BLaER1 (cell line): ENCODE measurements around the gene SAE1.
A peak's percentile ranks its signal among the peaks of the same experiment; 100 is the strongest.

ENCODE experiments used
- H3K27ac ChIP-seq: shearing (Covaris generic); formaldehyde crosslinking; 2 replicates; pipeline ENCODE4 v1.8.1; 2022
- H3K27me3 ChIP-seq: shearing (Covaris generic); formaldehyde crosslinking; 2 replicates; pipeline ENCODE4 v1.8.1; 2022
- H3K36me3 ChIP-seq: shearing (Covaris generic); formaldehyde crosslinking; 2 replicates; pipeline ENCODE4 v1.8.1; 2022
- H3K4me1 ChIP-seq: shearing (Covaris generic); formaldehyde crosslinking; 2 replicates; pipeline ENCODE4 v1.8.1; 2022
- H3K4me2 ChIP-seq: shearing (Covaris generic); formaldehyde crosslinking; 2 replicates; pipeline ENCODE4 v1.8.1; 2022
- H3K4me3 ChIP-seq: shearing (Covaris generic); formaldehyde crosslinking; 2 replicates; pipeline ENCODE4 v1.8.1; 2022
- H3K9ac ChIP-seq: shearing (Covaris generic); formaldehyde crosslinking; 2 replicates; pipeline ENCODE4 v1.8.1; 2022
- H3K9me3 ChIP-seq: shearing (Covaris generic); formaldehyde crosslinking; 2 replicates; pipeline ENCODE4 v1.8.1; 2022
- H4K20me1 ChIP-seq: shearing (Covaris generic); formaldehyde crosslinking; 2 replicates; pipeline ENCODE4 v1.8.1; 2022
- Cebpa-rat ChIP-seq: shearing (Covaris generic); IDR thresholded peaks from 2 replicates; pipeline ENCODE4 v1.8.1; 2022

Gene SAE1

GRCh38 chr19:47142779-47143178 is 12.1 kb downstream of the SAE1 start:
- Histone ChIP-seq H3K4me2 (no peak overlapping the region), H3K9me3 (no peaks in the 10 kb centered on the region), H3K36me3 (peaks cover 96% of the 10 kb centered on the region), H3K27ac (no peak overlapping the region), H3K4me3 (no peak overlapping the region), H3K9ac (no peak overlapping the region), H4K20me1 (peaks cover 100% of the 10 kb centered on the region), H3K4me1 (peaks cover 37% of the 10 kb centered on the region), H3K27me3 (no peaks in the 10 kb centered on the region)
- no peak for TF ChIP-seq Cebpa-rat

DNA sequence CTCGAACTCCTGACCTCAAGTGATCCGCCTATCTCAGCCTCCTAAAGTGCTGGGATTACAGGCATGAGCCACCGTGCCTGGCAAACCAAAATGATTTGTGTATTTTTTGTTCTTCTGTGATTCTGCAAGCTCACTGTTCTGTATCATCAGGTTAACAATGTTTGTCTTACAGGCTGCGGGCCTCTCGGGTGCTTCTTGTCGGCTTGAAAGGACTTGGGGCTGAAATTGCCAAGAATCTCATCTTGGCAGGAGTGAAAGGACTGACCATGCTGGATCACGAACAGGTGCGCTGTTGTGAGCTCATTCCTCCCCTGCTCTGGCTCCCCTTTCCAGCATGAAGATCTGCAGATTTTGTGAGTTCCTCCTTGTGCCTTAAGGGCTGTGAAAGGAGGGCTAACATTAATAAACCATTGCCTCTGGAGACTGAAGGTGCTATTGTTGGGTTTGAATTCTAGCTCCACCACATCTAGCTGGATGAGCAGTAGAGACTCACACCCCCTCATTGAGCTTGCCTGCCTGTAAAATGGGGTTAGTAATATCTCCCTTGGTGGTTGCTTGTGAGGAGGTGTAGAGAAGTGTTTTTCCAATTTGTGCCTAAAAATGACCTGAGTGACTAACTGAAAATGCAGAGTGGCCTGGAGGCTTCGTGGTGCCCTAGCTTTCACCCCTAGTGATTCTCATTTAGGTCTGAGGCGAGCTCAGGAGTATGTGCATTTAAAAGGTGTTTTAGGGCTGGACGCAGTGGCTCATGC is 12.9 kb downstream of the SAE1 start:
- no peaks in the 10 kb centered on the region for H3K27me3 ChIP-seq
- no peak overlapping the region for H3K27ac ChIP-seq
- peaks cover 37% of the 10 kb centered on the region for H3K4me1 ChIP-seq
- peaks cover 100% of the 10 kb centered on the region for H4K20me1 ChIP-seq
- no peak overlapping the region for H3K4me2 ChIP-seq
- H3K9ac ChIP-seq: no peak overlapping the region
- no peak overlapping the region for H3K4me3 ChIP-seq
- TF ChIP-seq Cebpa-rat: no peak
- H3K36me3 ChIP-seq: peaks cover 96% of the 10 kb centered on the region
- no peaks in the 10 kb centered on the region for H3K9me3 ChIP-seq

DNA sequence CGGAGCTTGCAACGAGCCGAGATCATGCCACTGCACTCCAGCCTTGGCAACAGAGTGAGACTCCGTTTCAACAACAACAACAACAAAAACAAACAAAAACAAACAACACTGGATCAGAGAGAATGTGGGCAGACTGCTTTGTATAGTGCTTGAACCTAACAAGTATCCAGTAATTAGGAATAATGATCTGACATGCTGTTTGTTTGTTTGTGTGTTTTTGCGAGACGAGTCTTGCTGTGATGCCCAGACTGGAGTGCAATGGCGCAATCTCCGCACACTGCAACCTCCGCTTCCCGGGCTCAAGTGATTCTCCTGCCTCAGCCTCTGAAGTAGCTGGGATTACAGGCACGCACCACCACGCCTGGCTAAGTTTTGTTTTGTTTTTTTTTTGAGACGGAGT is 14.0 kb downstream of the SAE1 start:
- H3K4me2 ChIP-seq: no peak overlapping the region
- 0 out of 2 replicates have a peak, but pooled peaks have one; percentile 2 for TF ChIP-seq Cebpa-rat
- H3K4me1 ChIP-seq: peaks cover 37% of the 10 kb centered on the region
- no peak overlapping the region for H3K9ac ChIP-seq
- H3K4me3 ChIP-seq: no peak overlapping the region
- peaks cover 96% of the 10 kb centered on the region for H3K36me3 ChIP-seq
- no peaks in the 10 kb centered on the region for H3K9me3 ChIP-seq
- H3K27ac ChIP-seq: no peak overlapping the region
- peaks cover 100% of the 10 kb centered on the region for H4K20me1 ChIP-seq
- H3K27me3 ChIP-seq: no peaks in the 10 kb centered on the region

- no peak overlapping the region; the same call in 1 of the 2 replicates for H3K9ac ChIP-seq
Measured at GRCh38 chr19:47145639-47146486, 15.2 kb downstream of the SAE1 start.

DNA sequence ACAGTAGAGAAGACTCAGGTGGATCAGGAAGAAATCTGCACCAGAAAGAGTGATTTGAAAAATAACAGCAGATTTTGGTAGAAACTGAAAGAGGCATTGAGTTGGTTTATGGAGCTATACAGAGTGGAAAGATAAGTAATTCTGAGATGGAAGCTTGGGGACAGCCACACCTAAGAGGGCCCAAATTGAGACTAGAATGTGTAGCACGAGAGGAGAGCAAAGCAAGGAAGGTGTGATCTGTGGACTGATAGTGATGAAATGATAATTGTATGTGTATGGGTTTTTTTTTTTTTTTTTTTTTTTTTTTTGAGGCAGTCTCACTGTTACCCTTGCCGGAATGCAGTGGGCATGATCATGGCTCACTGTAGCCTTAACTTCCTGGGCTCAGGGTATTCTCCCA is 16.3 kb downstream of the SAE1 start:
- no peak overlapping the region for H3K4me2 ChIP-seq
- no peak overlapping the region for H3K9ac ChIP-seq
- H3K4me1 ChIP-seq: peaks cover 24% of the 10 kb centered on the region
- H3K36me3 ChIP-seq: peaks cover 99% of the 10 kb centered on the region
- TF ChIP-seq Cebpa-rat: no peak
- H3K9me3 ChIP-seq: no peaks in the 10 kb centered on the region
- no peak overlapping the region for H3K27ac ChIP-seq
- H3K27me3 ChIP-seq: no peaks in the 10 kb centered on the region
- H4K20me1 ChIP-seq: peaks cover 100% of the 10 kb centered on the region
- H3K4me3 ChIP-seq: no peak overlapping the region

More at GRCh38 chr19:47145639-47146486, 15.2 kb downstream of the SAE1 start:
- H3K27me3 ChIP-seq: no peaks in the 10 kb centered on the region
- H4K20me1 ChIP-seq: peaks cover 100% of the 10 kb centered on the region
- H3K4me2 ChIP-seq: peak overlapping the region; percentile 39
- no peak overlapping the region for H3K27ac ChIP-seq
- H3K36me3 ChIP-seq: peaks cover 98% of the 10 kb centered on the region
- no peak; the same call in 1 of the 2 replicates for TF ChIP-seq Cebpa-rat
- H3K4me1 ChIP-seq: peaks cover 35% of the 10 kb centered on the region
- H3K4me3 ChIP-seq: no peak overlapping the region
- no peaks in the 10 kb centered on the region for H3K9me3 ChIP-seq

DNA sequence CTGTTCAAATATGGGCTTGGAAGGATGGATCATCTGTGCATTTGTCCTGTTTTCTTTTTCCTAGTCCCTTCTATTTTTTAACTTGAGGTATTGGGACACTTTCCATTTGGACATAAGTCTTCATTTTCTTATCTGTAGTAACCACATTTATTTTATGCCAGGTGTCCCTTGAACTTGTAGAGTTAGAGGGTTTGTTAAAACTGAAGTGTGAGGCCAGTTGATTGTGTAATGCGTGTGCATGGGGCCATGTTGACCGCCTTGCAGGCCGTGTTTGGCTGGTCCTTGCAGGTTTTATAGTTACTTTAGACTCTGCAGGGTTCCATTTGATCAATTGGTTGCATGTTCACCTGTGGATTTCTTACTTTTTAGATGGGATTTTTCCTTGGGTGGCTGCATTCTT is 21.0 kb downstream of the SAE1 start:
- Histone ChIP-seq H3K9ac (0 out of 2 replicates have a peak overlapping the region, but pooled peaks have one; percentile 32), H4K20me1 (peaks cover 97% of the 10 kb centered on the region), H3K9me3 (no peaks in the 10 kb centered on the region), H3K27ac (no peak overlapping the region), H3K36me3 (peaks cover 99% of the 10 kb centered on the region), H3K4me2 (no peak overlapping the region), H3K27me3 (no peaks in the 10 kb centered on the region), H3K4me1 (peaks cover 20% of the 10 kb centered on the region), H3K4me3 (no peak overlapping the region)
- no peak for TF ChIP-seq Cebpa-rat

DNA sequence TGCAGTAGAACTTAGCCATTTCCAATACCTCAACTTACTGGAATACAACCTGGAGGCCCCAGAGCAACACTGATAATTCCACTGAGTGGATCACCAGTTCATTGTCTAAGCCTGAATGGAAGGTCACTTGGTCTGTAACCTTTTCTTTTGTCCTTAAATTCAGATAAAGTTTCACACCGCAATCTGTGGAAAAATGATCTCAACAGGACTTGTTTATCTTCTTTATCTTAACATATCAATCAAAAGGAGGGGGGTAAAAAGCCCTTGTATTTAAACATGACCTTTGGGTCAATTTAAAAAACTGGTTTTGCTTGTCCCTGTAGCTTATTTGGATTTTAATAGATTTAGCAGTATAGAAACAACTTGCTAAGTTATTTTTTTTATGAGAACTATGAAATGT is 21.6 kb downstream of the SAE1 start:
- 0 out of 2 replicates have a peak overlapping the region, but pooled peaks have one; percentile 32 for H3K9ac ChIP-seq
- H3K9me3 ChIP-seq: no peaks in the 10 kb centered on the region
- H3K27ac ChIP-seq: no peak overlapping the region
- H4K20me1 ChIP-seq: peaks cover 97% of the 10 kb centered on the region
- H3K27me3 ChIP-seq: no peaks in the 10 kb centered on the region
- peaks cover 26% of the 10 kb centered on the region for H3K4me1 ChIP-seq
- H3K4me3 ChIP-seq: no peak overlapping the region
- no peak overlapping the region for H3K4me2 ChIP-seq
- TF ChIP-seq Cebpa-rat: no peak
- peaks cover 95% of the 10 kb centered on the region for H3K36me3 ChIP-seq

DNA sequence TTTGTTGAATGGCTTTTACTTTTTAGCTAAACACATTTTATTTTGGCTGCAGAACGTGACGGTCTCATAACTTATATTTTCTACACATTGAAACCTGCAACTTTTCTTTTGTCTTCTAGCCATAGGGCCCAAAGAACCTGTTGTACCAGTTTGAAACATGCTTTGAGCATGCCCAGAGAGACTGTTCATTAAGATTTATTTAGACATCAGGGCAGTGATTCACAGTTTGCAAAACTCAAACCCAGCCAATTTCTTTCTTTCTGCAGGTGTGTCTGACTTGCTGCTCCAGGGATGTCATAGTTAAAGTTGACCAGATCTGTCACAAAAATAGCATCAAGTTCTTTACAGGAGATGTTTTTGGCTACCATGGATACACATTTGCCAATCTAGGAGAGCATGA is 22.0 kb downstream of the SAE1 start:
- Histone ChIP-seq H3K4me2 (no peak overlapping the region), H3K4me3 (no peak overlapping the region), H3K9ac (no peak overlapping the region), H3K9me3 (no peaks in the 10 kb centered on the region), H3K27me3 (no peaks in the 10 kb centered on the region), H4K20me1 (peaks cover 97% of the 10 kb centered on the region), H3K27ac (no peak overlapping the region; the same call in 1 of the 2 replicates), H3K36me3 (peaks cover 95% of the 10 kb centered on the region), H3K4me1 (peaks cover 30% of the 10 kb centered on the region)
- TF ChIP-seq Cebpa-rat: no peak

DNA sequence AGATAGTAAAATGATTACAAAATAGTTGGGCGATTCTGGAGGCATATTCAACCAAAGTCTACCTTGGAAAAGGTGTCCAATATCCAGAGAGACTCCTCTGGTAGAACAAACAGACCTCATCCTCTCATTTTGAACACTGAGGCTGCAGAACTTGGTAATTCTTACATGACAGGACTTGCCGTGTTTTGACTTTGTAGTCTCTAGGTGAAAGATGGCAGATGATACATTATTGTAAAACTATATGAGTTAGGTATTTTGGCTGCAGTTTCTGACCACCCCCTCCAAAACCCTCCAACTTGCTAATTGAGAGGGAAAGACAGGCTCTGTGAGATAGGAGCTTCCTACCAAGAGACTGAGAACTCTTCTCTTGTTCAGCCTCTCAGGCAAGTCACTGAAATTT is 22.6 kb downstream of the SAE1 start:
- no peak overlapping the region; the same call in 1 of the 2 replicates for H3K27ac ChIP-seq
- H3K9me3 ChIP-seq: no peaks in the 10 kb centered on the region
- peaks cover 96% of the 10 kb centered on the region for H3K36me3 ChIP-seq
- H3K27me3 ChIP-seq: no peaks in the 10 kb centered on the region
- no peak overlapping the region for H3K4me3 ChIP-seq
- H3K4me2 ChIP-seq: no peak overlapping the region
- peaks cover 97% of the 10 kb centered on the region for H4K20me1 ChIP-seq
- no peak for TF ChIP-seq Cebpa-rat
- H3K9ac ChIP-seq: no peak overlapping the region
- H3K4me1 ChIP-seq: peaks cover 37% of the 10 kb centered on the region

- Histone ChIP-seq H3K4me2 (no peak overlapping the region), H3K27ac (no peak overlapping the region), H3K27me3 (no peaks in the 10 kb centered on the region), H3K4me1 (peaks cover 56% of the 10 kb centered on the region), H3K4me3 (no peak overlapping the region), H4K20me1 (peaks cover 95% of the 10 kb centered on the region), H3K9ac (peak overlapping the region; percentile 31; the same call in 1 of the 2 replicates), H3K9me3 (no peaks in the 10 kb centered on the region), H3K36me3 (peaks cover 95% of the 10 kb centered on the region)
- no peak for TF ChIP-seq Cebpa-rat
Measured at GRCh38 chr19:47155148-47155547, 24.5 kb downstream of the SAE1 start.
